HepG2 (cell line): ENCODE data around the gene PPME1. TPM values are rescaled to one million over a fixed set of nuclear protein-coding genes. Genes with fewer than 3 reads are reported as not detected.

ENCODE experiments used
- ATAC-seq: fragments of 200-7000 bp; cut with Tn5 transposase; 3 replicates; pipeline ENCODE4 v1.9.1; 2020; ENCODE audit warnings: mild to moderate bottlenecking, moderate library complexity
- BruUV-seq: library from RNA; stranded (reverse); fragments of 400-500 nt; replicated peaks from 2 replicates; lab custom pipeline; 2021; lab: Mats Ljungman, UMichigan
- CTCF ChIA-PET: fragments of 300-600 bp; formaldehyde crosslinking; extraction: SDS; loops from one replicate; lab custom pipeline; 2021; ENCODE audit warnings: low total read pairs, inconsistent platforms, low intra/inter-chr PET ratio; lab: Yijun Ruan, JAX
- POLR2A ChIA-PET: fragments of 350-600 bp; sonication (Branson Sonifier 250); formaldehyde crosslinking; loops from one replicate; lab custom pipeline; 2020; ENCODE audit warnings: antibody characterized with exemption, inconsistent platforms; lab: Yijun Ruan, JAX
- DNase-seq: peaks from one replicate; pipeline ENCODE4 v3.0.0-alpha.2; 2015; ENCODE audit warnings: low spot score
- FAIRE-seq: peaks from 3 replicates; lab custom pipeline; 2011; peaks lifted over from hg19 to GRCh38; lab: Jason Lieb, UNC
- H2AFZ ChIP-seq: one replicate; pipeline ENCODE4 v1.6.1; 2011; ENCODE audit warnings: low read length, inconsistent platforms
- H3K27ac ChIP-seq: fragments of 300-600 bp; 3 replicates; pipeline ENCODE4 v1.8.0; 2011; ENCODE audit warnings: mixed run types, mild to moderate bottlenecking, mixed read lengths, low read length, inconsistent platforms; ENCODE audit not compliant: insufficient read depth; ENCODE audit errors: extremely low read length
- H3K27me3 ChIP-seq, 2 experiments: fragments of 200-600 bp in 1 of 2; 2 replicates in 1 of 2; 3 replicates in 1 of 2; pipeline versions ENCODE4 v1.6.0 to v1.8.0; 2011; ENCODE audit warnings: low read length in 2 of 2, mild to moderate bottlenecking in 2 of 2, moderate library complexity in 2 of 2, inconsistent platforms in 1 of 2; ENCODE audit not compliant: insufficient read depth in 2 of 2, control insufficient read depth in 1 of 2
- H3K36me3 ChIP-seq, 2 experiments: fragments of 200-600 bp in 1 of 2; replicated peaks in 1 of 2; 2 replicates in 1 of 2; 3 replicates in 1 of 2; pipeline versions ENCODE4 v1.5.1 to v1.8.0; 2011; ENCODE audit warnings: low read length in 2 of 2, inconsistent platforms in 1 of 2; ENCODE audit not compliant: insufficient read depth in 2 of 2, control insufficient read depth in 1 of 2
- H3K4me1 ChIP-seq: 2 replicates; pipeline ENCODE4 v1.5.1; 2012; ENCODE audit warnings: low read length, inconsistent platforms; ENCODE audit not compliant: insufficient read depth
- H3K4me2 ChIP-seq: 2 replicates; pipeline ENCODE4 v1.6.0; 2011; ENCODE audit warnings: low read depth, low read length, inconsistent platforms
- H3K4me3 ChIP-seq, 3 experiments: fragments of 200-600 bp in 1 of 3; sonication (generic), shearing (Covaris generic) in 1 of 3; replicated peaks in 1 of 3; 2 replicates each; pipeline ENCODE4 v1.5.1; 2011 to 2016; ENCODE audit warnings: low read length in 3 of 3, inconsistent platforms in 2 of 3, low read depth in 2 of 3, mild to moderate bottlenecking in 2 of 3, control low read depth in 1 of 3, mixed read lengths in 1 of 3; ENCODE audit not compliant: insufficient read depth in 1 of 3
- H3K79me2 ChIP-seq: one replicate; pipeline ENCODE4 v1.6.1; 2011; ENCODE audit warnings: low read length, inconsistent platforms; ENCODE audit not compliant: insufficient read depth
- H3K9ac ChIP-seq: 2 replicates; pipeline ENCODE4 v1.6.0; 2011; ENCODE audit warnings: mild to moderate bottlenecking, low read depth, low read length, inconsistent platforms; ENCODE audit not compliant: insufficient read depth
- H3K9me3 ChIP-seq: 2 replicates; pipeline ENCODE4 v1.5.1; 2012; ENCODE audit warnings: mild to moderate bottlenecking, low read length
- H4K20me1 ChIP-seq: 2 replicates; pipeline ENCODE4 v1.6.0; 2011; ENCODE audit warnings: inconsistent platforms, mild to moderate bottlenecking, low read length, moderate library complexity; ENCODE audit not compliant: insufficient read depth
- ASH2L ChIP-seq: fragments of 300-600, 200-600 bp; sonication (generic); IDR thresholded peaks from 2 replicates; pipeline ENCODE4 v1.7.0; 2017; ENCODE audit warnings: low read depth, mild to moderate bottlenecking, moderate library complexity, mixed read lengths, low read length; ENCODE audit not compliant: insufficient read length
- BRCA1 ChIP-seq: sonication (generic); formaldehyde crosslinking; IDR thresholded peaks from 2 replicates; pipeline ENCODE4 v1.4.0; 2020; ENCODE audit warnings: missing genetic modification reagents
- CREB1 ChIP-seq, 2 experiments: fragments of 450-650 bp in 1 of 2; IDR thresholded peaks; 2 replicates each; pipeline ENCODE4 v1.6.1; 2016 to 2017; ENCODE audit warnings: control low read depth in 1 of 2, mild to moderate bottlenecking in 1 of 2, missing compliant biosample characterization in 1 of 2, missing genetic modification characterization in 1 of 2
- MED8 ChIP-seq: sonication (generic); formaldehyde crosslinking; IDR thresholded peaks from 2 replicates; pipeline ENCODE4 v1.8.1; 2023; ENCODE audit warnings: mild to moderate bottlenecking, missing genetic modification reagents; ENCODE audit not compliant: insufficient replicate concordance
- NFE2L2 ChIP-seq: fragments of 150-350 bp; IDR thresholded peaks from 2 replicates; pipeline ENCODE4 v1.6.1; 2014; ENCODE audit warnings: low read length
- ZKSCAN5 ChIP-seq: sonication (generic); formaldehyde crosslinking; IDR thresholded peaks from 2 replicates; pipeline ENCODE4 v1.5.1; 2020; ENCODE audit warnings: mild to moderate bottlenecking, missing genetic modification reagents
- ZMYM2 ChIP-seq: sonication (generic); formaldehyde crosslinking; IDR thresholded peaks from 2 replicates; pipeline ENCODE4 v1.8.0; 2022; ENCODE audit warnings: mild to moderate bottlenecking, missing genetic modification reagents
- WGBS: methylation state at CpG from one replicate; pipeline ENCODE4 v1.1.6; 2017; ENCODE audit warnings: low lambda C conversion rate; 5-methylcytosine and 5-hydroxymethylcytosine counted together
- in situ Hi-C: cut with HindIII; loops from 2 replicates; pipeline ENCODE4 v1.10.0; 2017; ENCODE audit warnings: low pct_unique_long_range_greater_than_20kb; ENCODE audit not compliant: extremely low pct_ligation_motif_present
- intact Hi-C: fragments of 100-400 bp; cut with micrococcal nuclease; formaldehyde crosslinking; loops from one replicate; pipeline ENCODE4 v1.10.0; 2022; ENCODE audit not compliant: unreplicated experiment
- polyA plus RNA-seq, 8 experiments: library from polyadenylated mRNA; depleted of rRNA in 3 of 8; stranded (reverse) in 7 of 8; unstranded in 1 of 8; fragments of >200 nt; fragmentation: Illumina TruSeq in 4 of 8; extraction: Trizol in 4 of 8; gene quantifications; 2 replicates each; pipeline versions ENCODE4 v1.2.1 to v1.2.3, GENCODE V29; 2011 to 2016; ENCODE audit warnings: low read depth in 4 of 8, missing spikeins in 1 of 8, mixed read lengths in 1 of 8; ENCODE audit not compliant: insufficient read depth in 1 of 8
- total RNA-seq, 5 experiments: library from RNA; depleted of rRNA; stranded (reverse); fragments of >200 nt; fragmentation: Illumina TruSeq; extraction: Trizol; gene quantifications; 2 replicates each; pipeline ENCODE4 v1.2.3, GENCODE V29; 2016; ENCODE audit warnings: low read depth in 1 of 5

PPME1 gene
- total and polyA plus RNA-seq, 2 of the 13 experiments (the other 11 are each of a cell fraction or from before 2014, with no cell fraction given), result 31.3 to 56.0 TPM

- Histone ChIP-seq H3K9ac (no peak overlapping the region), H3K9me3 (no peaks in the 10 kb centered on the region), H2AFZ (no peak overlapping the region), H3K36me3 (peaks cover 0 to 9% of the 10 kb centered on the region in 2 experiments; a peak in 2 of 5 replicates), H3K4me1 (peaks cover 27% of the 10 kb centered on the region), H3K79me2 (peaks cover 69% of the 10 kb centered on the region), H4K20me1 (no peaks in the 10 kb centered on the region), H3K4me3 (no peak overlapping the region), H3K27me3 (no peaks in the 10 kb centered on the region), H3K4me2 (no peak overlapping the region), H3K27ac (no peak overlapping the region)
- ChIA-PET CTCF (no interaction called here), POLR2A (no interaction called here)
- in situ Hi-C loops, result no loop called here
- FAIRE-seq (no peak), DNase-seq (no peak), ATAC-seq (no peak)
- over 99% methylated on average over 7 of the region's 7 CpGs for WGBS
- TF ChIP-seq ZMYM2, result no peak
- peak; percentile 64 for TF ChIP-seq NFE2L2
- intact Hi-C loops, result no loop called here
- no TSS peak for BruUV-seq
Observed at GRCh38 chr11:74179234-74180052, 8.4 kb downstream of the PPME1 start.

GRCh38 chr11:74182635-74183034 is 11.5 kb downstream of the PPME1 start:
- Histone ChIP-seq H3K4me3 (no peak overlapping the region), H3K36me3 (peaks cover 0 to 10% of the 10 kb centered on the region in 2 experiments; a peak in 1 of 5 replicates), H3K4me1 (peaks cover 7% of the 10 kb centered on the region; the same call in 1 of the 2 replicates), H3K27ac (no peak overlapping the region), H2AFZ (no peak overlapping the region), H3K9ac (no peak overlapping the region), H3K27me3 (no peaks in the 10 kb centered on the region), H3K79me2 (peaks cover 58% of the 10 kb centered on the region), H3K4me2 (no peak overlapping the region), H3K9me3 (no peaks in the 10 kb centered on the region), H4K20me1 (no peaks in the 10 kb centered on the region)
- DNase-seq (no peak), ATAC-seq (no peak), FAIRE-seq (no peak)
- 96% methylated on average over 4 of the region's 4 CpGs for WGBS
- ChIA-PET CTCF (no interaction called here), POLR2A (no interaction called here)
- in situ Hi-C loops (no loop called here), intact Hi-C loops (no loop called here)
- BruUV-seq, result no TSS peak
- no peak for TF ChIP-seq ZKSCAN5 (CRISPR knock-in tag)
- TF ChIP-seq CREB1 (IDR thresholded peaks at IDR 0.05), result no peak
- TF ChIP-seq CREB1 (CRISPR knock-in tag; IDR thresholded peaks at IDR 0.05), result no peak
- no peak for TF ChIP-seq MED8 (CRISPR knock-in tag)
- TF ChIP-seq BRCA1 (CRISPR knock-in tag), result no peak
- no peak for TF ChIP-seq ASH2L
